Measurements from ENCODE around the gene TMEM81. TPM values are rescaled to one million over a fixed set of nuclear protein-coding genes. Genes with fewer than 3 reads are reported as not detected.

Gene TMEM81
- total and polyA plus RNA-seq, 4 donors = 1.5 to 2.6 (median 2.0) TPM

DNA sequence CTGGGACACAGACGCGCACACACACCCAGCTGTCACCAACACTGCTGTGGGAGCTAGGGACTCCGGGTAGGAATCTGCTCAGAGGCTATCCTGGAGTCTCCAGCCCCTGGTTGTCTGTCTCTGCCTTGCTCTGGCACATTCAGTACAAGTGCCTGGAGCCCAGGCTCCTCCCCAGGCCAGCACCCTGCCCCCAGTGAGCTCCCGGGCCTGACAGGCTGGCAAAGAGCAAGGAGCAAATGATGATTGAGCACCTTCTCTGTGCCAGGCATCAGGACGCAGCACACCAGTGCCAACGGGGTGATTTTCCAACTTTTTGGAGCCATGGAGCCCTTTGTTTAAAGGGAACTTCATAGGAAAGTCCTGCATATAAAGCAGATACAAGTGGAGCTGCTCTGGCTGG lies 34.8 kb downstream of the TMEM81 start:
- TF ChIP-seq, protein P1, sequence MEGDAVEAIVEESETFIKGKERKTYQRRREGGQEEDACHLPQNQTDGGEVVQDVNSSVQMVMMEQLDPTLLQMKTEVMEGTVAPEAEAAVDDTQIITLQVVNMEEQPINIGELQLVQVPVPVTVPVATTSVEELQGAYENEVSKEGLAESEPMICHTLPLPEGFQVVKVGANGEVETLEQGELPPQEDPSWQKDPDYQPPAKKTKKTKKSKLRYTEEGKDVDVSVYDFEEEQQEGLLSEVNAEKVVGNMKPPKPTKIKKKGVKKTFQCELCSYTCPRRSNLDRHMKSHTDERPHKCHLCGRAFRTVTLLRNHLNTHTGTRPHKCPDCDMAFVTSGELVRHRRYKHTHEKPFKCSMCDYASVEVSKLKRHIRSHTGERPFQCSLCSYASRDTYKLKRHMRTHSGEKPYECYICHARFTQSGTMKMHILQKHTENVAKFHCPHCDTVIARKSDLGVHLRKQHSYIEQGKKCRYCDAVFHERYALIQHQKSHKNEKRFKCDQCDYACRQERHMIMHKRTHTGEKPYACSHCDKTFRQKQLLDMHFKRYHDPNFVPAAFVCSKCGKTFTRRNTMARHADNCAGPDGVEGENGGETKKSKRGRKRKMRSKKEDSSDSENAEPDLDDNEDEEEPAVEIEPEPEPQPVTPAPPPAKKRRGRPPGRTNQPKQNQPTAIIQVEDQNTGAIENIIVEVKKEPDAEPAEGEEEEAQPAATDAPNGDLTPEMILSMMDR (IDR thresholded peaks at IDR 0.05; ENCODE audit: control extremely low read depth, extremely low read depth) = no peak
- no peaks in the 10 kb centered on the region for H3K36me3 ChIP-seq (ENCODE audit: control insufficient read depth in 4 of 4, insufficient read depth in 4 of 4, low read length in 4 of 4)
- no peaks in the 10 kb centered on the region for H3K4me1 ChIP-seq (ENCODE audit: control insufficient read depth in 5 of 5, insufficient read depth in 5 of 5, low read length in 5 of 5)
- no peak overlapping the region for H3K27ac ChIP-seq (ENCODE audit: low read depth in 1 of 2, low read length in 1 of 2)
- DNase-seq = no peak
- no peak overlapping the region for H3K4me3 ChIP-seq
- WGBS, 2 donors = 69 to 70% methylated on average over 6 of the region's 6 CpGs
- no peaks in the 10 kb centered on the region for H3K9me3 ChIP-seq (ENCODE audit: control insufficient read depth in 4 of 4, insufficient read depth in 3 of 4, low read length in 3 of 4)
- no peak for ATAC-seq (ENCODE audit: insufficient read depth, low FRiP score)
- peaks cover 3 to 43% (median 29%) of the 10 kb centered on the region in 3 donors for H3K27me3 ChIP-seq (ENCODE audit: control insufficient read depth in 3 of 3, insufficient read depth in 3 of 3, low read length in 2 of 3)
- H3K9ac ChIP-seq (ENCODE audit: insufficient read depth in 1 of 2, low read length in 2 of 2) = no peak overlapping the region

DNA sequence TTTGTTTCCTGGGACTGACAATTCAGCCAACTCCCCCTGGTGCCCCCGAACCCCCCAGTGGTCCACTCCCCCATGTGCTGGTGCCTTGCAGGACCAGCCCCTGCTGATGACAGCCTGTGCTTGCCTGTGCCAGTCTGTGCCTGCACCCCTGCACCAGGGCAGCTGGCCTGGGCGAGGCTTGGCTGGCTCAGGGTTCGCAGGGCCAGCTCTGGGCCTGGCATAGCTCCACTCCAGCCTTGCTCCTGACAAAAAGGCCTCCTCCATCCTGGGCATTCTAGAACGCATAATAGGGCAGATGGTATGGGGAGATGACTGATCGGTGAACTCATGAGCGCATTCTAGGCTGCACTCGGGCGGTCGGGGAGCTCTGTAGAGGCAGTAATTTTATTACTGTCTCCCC lies 35.9 kb downstream of the TMEM81 start:
- DNase-seq (no peak), ATAC-seq (ENCODE audit: insufficient read depth, low FRiP score) (no peak)
- no peak overlapping the region for H3K9ac ChIP-seq (ENCODE audit: insufficient read depth in 1 of 2, low read length in 2 of 2)
- H3K4me3 ChIP-seq = no peak overlapping the region
- no peaks in the 10 kb centered on the region for H3K36me3 ChIP-seq (ENCODE audit: control insufficient read depth in 4 of 4, insufficient read depth in 4 of 4, low read length in 4 of 4)
- H3K27ac ChIP-seq (ENCODE audit: low read depth in 1 of 2, low read length in 1 of 2) = no peak overlapping the region
- H3K4me1 ChIP-seq (ENCODE audit: control insufficient read depth in 5 of 5, insufficient read depth in 5 of 5, low read length in 5 of 5) = peaks cover 0 to under 1% (median 0%) of the 10 kb centered on the region in 5 donors
- TF ChIP-seq, protein P1 (IDR thresholded peaks at IDR 0.05; ENCODE audit: control extremely low read depth, extremely low read depth) = no peak
- peaks cover 12 to 54% (median 36%) of the 10 kb centered on the region in 3 donors for H3K27me3 ChIP-seq (ENCODE audit: control insufficient read depth in 3 of 3, insufficient read depth in 3 of 3, low read length in 2 of 3)
- 84 to 92% methylated on average over 9 of the region's 9 CpGs for WGBS, 2 donors
- no peaks in the 10 kb centered on the region for H3K9me3 ChIP-seq (ENCODE audit: control insufficient read depth in 4 of 4, insufficient read depth in 3 of 4, low read length in 3 of 4)

DNA sequence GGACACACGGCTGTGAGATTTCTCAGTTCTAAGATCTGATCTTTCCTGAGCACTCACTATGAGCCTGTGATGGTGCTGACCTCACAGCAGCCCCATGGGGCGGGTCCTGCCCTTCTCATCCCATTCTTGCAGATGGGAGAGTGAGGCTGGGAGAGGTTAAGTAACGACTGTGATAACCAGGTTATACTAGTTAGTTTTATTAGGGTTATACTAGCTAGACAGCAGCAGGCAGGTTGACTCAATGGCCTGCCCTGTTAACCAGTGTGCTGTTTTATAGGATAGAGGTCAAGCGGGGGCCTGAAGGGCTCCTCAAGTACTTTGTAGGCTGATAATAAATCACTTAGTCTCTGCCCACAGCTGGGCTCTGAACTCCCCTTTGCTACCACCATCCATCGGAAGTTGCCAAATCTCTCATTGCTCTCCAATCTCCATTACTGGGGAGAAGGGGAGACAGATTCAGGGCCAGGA lies 36.5 kb downstream of the TMEM81 start:
- DNase-seq (no peak), ATAC-seq (ENCODE audit: insufficient read depth, low FRiP score) (no peak)
- Histone ChIP-seq H3K9ac (ENCODE audit: insufficient read depth in 1 of 2, low read length in 2 of 2) (no peak overlapping the region), H3K36me3 (ENCODE audit: control insufficient read depth in 4 of 4, insufficient read depth in 4 of 4, low read length in 4 of 4) (no peaks in the 10 kb centered on the region), H3K4me1 (ENCODE audit: control insufficient read depth in 5 of 5, insufficient read depth in 5 of 5, low read length in 5 of 5) (peaks cover 0 to 4% (median 0%) of the 10 kb centered on the region in 5 donors), H3K9me3 (ENCODE audit: control insufficient read depth in 4 of 4, insufficient read depth in 3 of 4, low read length in 3 of 4) (no peaks in the 10 kb centered on the region), H3K27me3 (ENCODE audit: control insufficient read depth in 3 of 3, insufficient read depth in 3 of 3, low read length in 2 of 3) (peaks cover 16 to 56% (median 34%) of the 10 kb centered on the region in 3 donors), H3K4me3 (no peak overlapping the region), H3K27ac (ENCODE audit: low read depth in 1 of 2, low read length in 1 of 2) (no peak overlapping the region)
- WGBS, 2 donors = 64 to 82% methylated on average over 5 of the region's 5 CpGs
- TF ChIP-seq, protein P1 (IDR thresholded peaks at IDR 0.05; ENCODE audit: control extremely low read depth, extremely low read depth) = no peak

DNA sequence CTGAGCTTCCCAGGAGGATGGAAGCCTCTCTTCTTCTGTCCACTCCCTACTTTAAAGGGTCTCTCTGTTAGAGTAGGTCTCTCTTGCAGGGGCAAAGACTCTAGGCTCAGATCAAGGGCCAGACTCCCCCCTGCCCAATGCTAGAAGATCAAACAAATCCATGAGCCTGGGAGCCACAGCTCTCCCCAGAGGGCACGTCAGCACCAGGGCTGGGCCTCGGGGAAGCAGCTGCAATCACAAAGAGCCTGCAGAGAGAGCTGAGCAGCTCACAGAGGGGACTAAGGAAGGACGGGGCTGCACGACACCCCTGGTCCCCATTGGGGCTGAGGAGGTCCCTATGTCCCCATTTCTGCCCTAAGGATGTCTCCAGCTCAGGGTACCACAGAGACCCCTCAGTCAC lies 37.4 kb downstream of the TMEM81 start:
- H3K4me1 ChIP-seq (ENCODE audit: control insufficient read depth in 5 of 5, insufficient read depth in 5 of 5, low read length in 5 of 5) = peaks cover 0 to 4% (median 0%) of the 10 kb centered on the region in 5 donors
- no peaks in the 10 kb centered on the region for H3K36me3 ChIP-seq (ENCODE audit: control insufficient read depth in 4 of 4, insufficient read depth in 4 of 4, low read length in 4 of 4)
- 41 to 54% methylated on average over 4 of the region's 4 CpGs for WGBS, 2 donors
- TF ChIP-seq, protein P1 (IDR thresholded peaks at IDR 0.05; ENCODE audit: control extremely low read depth, extremely low read depth) = no peak
- H3K9ac ChIP-seq (ENCODE audit: insufficient read depth in 1 of 2, low read length in 2 of 2) = no peak overlapping the region
- DNase-seq = no peak
- no peaks in the 10 kb centered on the region for H3K9me3 ChIP-seq (ENCODE audit: control insufficient read depth in 4 of 4, insufficient read depth in 3 of 4, low read length in 3 of 4)
- H3K4me3 ChIP-seq = no peak overlapping the region
- ATAC-seq (ENCODE audit: insufficient read depth, low FRiP score) = no peak
- no peak overlapping the region for H3K27ac ChIP-seq (ENCODE audit: low read depth in 1 of 2, low read length in 1 of 2)
- peaks cover 16 to 64% (median 38%) of the 10 kb centered on the region in 3 donors for H3K27me3 ChIP-seq (ENCODE audit: control insufficient read depth in 3 of 3, insufficient read depth in 3 of 3, low read length in 2 of 3)
